SK-MEL-5 (cell line): ENCODE data around the gene LOX. TPM values are rescaled to one million over a fixed set of nuclear protein-coding genes. Genes with fewer than 3 reads are reported as not detected.

Source experiments
- DNase-seq: peaks from one replicate; pipeline ENCODE4 v3.0.0-alpha.2; 2016; ENCODE audit warnings: low read depth, low spot score
- in situ Hi-C: cut with HindIII; loops from 2 replicates; pipeline ENCODE4 v1.10.0; 2016; ENCODE audit warnings: low sequenced_read_pairs, high pct_unique_total_duplicates, low pct_unique_long_range_greater_than_20kb
- polyA plus RNA-seq, 2 experiments: library from polyadenylated mRNA; depleted of rRNA; stranded (reverse); fragments of >200 nt; gene quantifications; 2 replicates each; pipeline ENCODE4 v1.2.3, GENCODE V29; 2015
- total RNA-seq: library from RNA; depleted of rRNA; stranded (reverse); fragments of >200 nt; shearing (Covaris generic); gene quantifications from 2 replicates; pipeline ENCODE4 v1.2.3, GENCODE V29; 2014; rRNA removed

LOX gene
- 0.08 and 0.58 TPM in 2 replicates for total RNA-seq
- 1.1 and 2.0 TPM in 2 replicates for polyA plus RNA-seq (2015; cell fraction: cytosol; rRNA removed)
- 0.57 TPM in 1 of 2 replicates, not detected in the other for polyA plus RNA-seq (2015; cell fraction: nucleus; rRNA removed)

GRCh38 chr5:122078116-122079110, at the start of gene LOX:
Gene LOX, minus strand, starts transcription at chr5:122078259. Its CDS starts 274 bp downstream, at chr5:122077985.
- in situ Hi-C loops = no loop called here
- DNase-seq = no peak

- no peak for DNase-seq
- in situ Hi-C loops = no loop called here
Measured at GRCh38 chr5:122126756-122127321, 48.8 kb upstream of the LOX start.

- in situ Hi-C loops = no loop called here
- no peak for DNase-seq
Measured at GRCh38 chr5:122126177-122126755, 48.2 kb upstream of the LOX start.

GRCh38 chr5:122124766-122125165, 46.7 kb upstream of the LOX start:
- no peak for DNase-seq
- in situ Hi-C loops = no loop called here

- DNase-seq = no peak
- in situ Hi-C loops = no loop called here
Measured at GRCh38 chr5:122121479-122122465, 43.7 kb upstream of the LOX start.

- DNase-seq = no peak
- in situ Hi-C loops = no loop called here
Measured at GRCh38 chr5:122120957-122121356, 42.9 kb upstream of the LOX start.

GRCh38 chr5:122120493-122120892, 42.4 kb upstream of the LOX start:
- no peak for DNase-seq
- in situ Hi-C loops = no loop called here

- DNase-seq = no peak
- in situ Hi-C loops = no loop called here
Measured at GRCh38 chr5:122119205-122119604, 41.1 kb upstream of the LOX start.

GRCh38 chr5:122118356-122118948, 40.4 kb upstream of the LOX start:
- no peak for DNase-seq
- in situ Hi-C loops = no loop called here

- DNase-seq = no peak
- in situ Hi-C loops = no loop called here
Measured at GRCh38 chr5:122114501-122114900, 36.4 kb upstream of the LOX start.

GRCh38 chr5:122112733-122113558, 34.9 kb upstream of the LOX start:
- in situ Hi-C loops = no loop called here
- no peak for DNase-seq

- DNase-seq = no peak
- in situ Hi-C loops = no loop called here
Measured at GRCh38 chr5:122112063-122112462, 34.0 kb upstream of the LOX start.

- DNase-seq = no peak
Measured at GRCh38 chr5:122111460-122111859, 33.4 kb upstream of the LOX start.

GRCh38 chr5:122110987-122111386, 32.9 kb upstream of the LOX start:
- in situ Hi-C loops = no loop called here
- DNase-seq = no peak

More at GRCh38 chr5:122111460-122111859, 33.4 kb upstream of the LOX start:
- in situ Hi-C loops = no loop called here

- in situ Hi-C loops = no loop called here
- no peak for DNase-seq
Measured at GRCh38 chr5:122107016-122107415, 29.0 kb upstream of the LOX start.

GRCh38 chr5:122105909-122106308, 27.9 kb upstream of the LOX start:
- in situ Hi-C loops = no loop called here
- DNase-seq = no peak
